C4-2B (cell line): ENCODE data around the gene ZNF423.

Experiments
- H3K27ac ChIP-seq: fragments of 450-650 bp; 2 replicates; pipeline ENCODE4 v1.5.1; 2017
- CTCF ChIP-seq: fragments of 450-650 bp; conservative IDR thresholded peaks from 2 replicates; pipeline ENCODE4 v1.5.1; 2017; ENCODE audit warnings: mild to moderate bottlenecking
- ZFX ChIP-seq: fragments of 450-650 bp; IDR thresholded peaks from 2 replicates; pipeline ENCODE4 v1.6.1; 2017

The ZNF423 gene

GRCh38 chr16:49637511-49637910 is 218.4 kb downstream of the ZNF423 start:
- no peak for TF ChIP-seq ZFX
- TF ChIP-seq CTCF, result no peak
- no peak overlapping the region for H3K27ac ChIP-seq

- no peak overlapping the region for H3K27ac ChIP-seq
- TF ChIP-seq CTCF, result no peak
- no peak for TF ChIP-seq ZFX
These were observed 219.3 kb downstream of the ZNF423 start for GRCh38 chr16:49636608-49637007.

- TF ChIP-seq ZFX, result no peak
- no peak for TF ChIP-seq CTCF
- no peak overlapping the region for H3K27ac ChIP-seq
These were observed 220.0 kb downstream of the ZNF423 start for GRCh38 chr16:49635591-49636581.

GRCh38 chr16:49635009-49635350 is 220.9 kb downstream of the ZNF423 start:
- H3K27ac ChIP-seq, result no peak overlapping the region
- TF ChIP-seq CTCF (no peak), ZFX (no peak)

- H3K27ac ChIP-seq, result no peak overlapping the region
- TF ChIP-seq ZFX, result no peak
These were observed 221.5 kb downstream of the ZNF423 start for GRCh38 chr16:49634235-49635008.

- no peak overlapping the region for H3K27ac ChIP-seq
- no peak for TF ChIP-seq CTCF
These were observed 223.1 kb downstream of the ZNF423 start for GRCh38 chr16:49632795-49633184.

- no peak overlapping the region for H3K27ac ChIP-seq
- TF ChIP-seq CTCF (no peak), ZFX (no peak)
These were observed 223.7 kb downstream of the ZNF423 start for GRCh38 chr16:49632086-49632794.
